Measurements from ENCODE around the gene CXCR5. TPM values are rescaled to one million over a fixed set of nuclear protein-coding genes. Genes with fewer than 3 reads are reported as not detected.

Gene CXCR5
- total RNA-seq, 4 donors from 2014 or later: 2.5 to 4.1 TPM; not detected in 2

DNA sequence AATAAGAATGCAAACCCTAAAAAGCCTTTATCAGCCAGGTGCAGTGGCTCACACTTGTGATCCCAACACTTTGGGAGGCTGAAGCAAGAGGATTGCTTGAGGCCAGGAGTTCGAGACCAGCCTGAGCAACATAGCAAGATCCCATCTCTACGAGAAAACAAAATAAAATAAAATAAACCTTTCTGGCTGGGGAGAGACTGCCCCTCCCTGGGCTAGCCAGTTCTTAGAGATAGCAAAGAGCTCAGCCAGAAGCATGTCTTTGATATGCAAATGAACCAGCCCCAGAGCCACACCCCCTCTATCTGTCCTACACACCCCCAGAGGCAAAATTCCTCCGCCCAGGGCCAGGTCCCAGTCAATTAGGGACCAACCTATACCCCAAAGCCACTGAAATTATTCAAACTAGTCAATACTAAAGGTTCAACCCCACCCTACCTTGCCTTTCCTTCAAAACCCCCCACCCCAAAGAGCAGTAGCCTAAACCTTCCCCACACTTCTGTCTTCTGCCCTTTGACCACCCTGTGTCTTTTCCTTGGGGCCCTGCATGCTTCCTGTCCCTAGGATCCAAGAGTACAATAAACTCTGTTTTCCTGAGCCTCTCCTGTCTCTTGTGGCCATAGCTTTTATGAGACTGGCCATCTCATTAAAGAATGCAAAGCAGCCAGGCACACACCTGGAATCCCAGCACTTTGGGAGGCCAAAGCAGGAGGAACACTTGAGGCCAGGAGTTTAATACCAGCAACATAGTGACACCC lies 37.3 kb upstream of the CXCR5 start:
- in situ Hi-C loops (cut with MboI; ENCODE audit: low pct_ligation_motif_present in 1 of 4, low pct_unique_long_range_greater_than_20kb in 1 of 4, low sequenced_read_pairs in 3 of 4): no loop called here
- H3K4me3 ChIP-seq: no peak overlapping the region
- no peaks in the 10 kb centered on the region for H3K4me1 ChIP-seq
- H3K27ac ChIP-seq: no peak overlapping the region
- no peaks in the 10 kb centered on the region for H3K36me3 ChIP-seq
- TF ChIP-seq POLR2A (IDR thresholded peaks at IDR 0.05): no peak
- H3K9me3 ChIP-seq: no peaks in the 10 kb centered on the region
- H3K27me3 ChIP-seq: no peaks in the 10 kb centered on the region
- intact Hi-C loops (cut with DNase I; ENCODE audit: low total_unique reads): no loop called here
- WGBS, 2 donors (ENCODE audit: low coverage in 1 of 2): 29 to 79% methylated on average over 1 to 3 of the region's 3 CpGs
- no peak for DNase-seq

GRCh38 chr11:118849825-118850224 lies 33.9 kb upstream of the CXCR5 start:
- Histone ChIP-seq H3K4me1 (no peaks in the 10 kb centered on the region), H3K9me3 (no peaks in the 10 kb centered on the region), H3K27me3 (no peaks in the 10 kb centered on the region), H3K36me3 (no peaks in the 10 kb centered on the region), H3K4me3 (no peak overlapping the region), H3K27ac (no peak overlapping the region)
- 88 to 94% methylated on average over 4 of the region's 4 CpGs for WGBS, 2 donors (ENCODE audit: low coverage in 1 of 2)
- no peak for DNase-seq
- in situ Hi-C loops (cut with MboI; ENCODE audit: low pct_ligation_motif_present in 1 of 4, low pct_unique_long_range_greater_than_20kb in 1 of 4, low sequenced_read_pairs in 3 of 4) (no loop called here), intact Hi-C loops (cut with DNase I; ENCODE audit: low total_unique reads) (no loop called here)
- no peak for TF ChIP-seq POLR2AphosphoS5 (IDR thresholded peaks at IDR 0.05)
- no peak for TF ChIP-seq EP300 (IDR thresholded peaks at IDR 0.05; ENCODE audit: low read depth)
- TF ChIP-seq POLR2A (IDR thresholded peaks at IDR 0.05): no peak

- Histone ChIP-seq H3K36me3 (no peaks in the 10 kb centered on the region), H3K27me3 (no peaks in the 10 kb centered on the region), H3K27ac (no peak overlapping the region), H3K4me3 (no peak overlapping the region), H3K9me3 (no peaks in the 10 kb centered on the region), H3K4me1 (no peaks in the 10 kb centered on the region)
- intact Hi-C loops (cut with DNase I; ENCODE audit: low total_unique reads) (no loop called here), in situ Hi-C loops (cut with MboI; ENCODE audit: low pct_ligation_motif_present in 1 of 4, low pct_unique_long_range_greater_than_20kb in 1 of 4, low sequenced_read_pairs in 3 of 4) (no loop called here)
- no peak for DNase-seq
- TF ChIP-seq, protein P1, sequence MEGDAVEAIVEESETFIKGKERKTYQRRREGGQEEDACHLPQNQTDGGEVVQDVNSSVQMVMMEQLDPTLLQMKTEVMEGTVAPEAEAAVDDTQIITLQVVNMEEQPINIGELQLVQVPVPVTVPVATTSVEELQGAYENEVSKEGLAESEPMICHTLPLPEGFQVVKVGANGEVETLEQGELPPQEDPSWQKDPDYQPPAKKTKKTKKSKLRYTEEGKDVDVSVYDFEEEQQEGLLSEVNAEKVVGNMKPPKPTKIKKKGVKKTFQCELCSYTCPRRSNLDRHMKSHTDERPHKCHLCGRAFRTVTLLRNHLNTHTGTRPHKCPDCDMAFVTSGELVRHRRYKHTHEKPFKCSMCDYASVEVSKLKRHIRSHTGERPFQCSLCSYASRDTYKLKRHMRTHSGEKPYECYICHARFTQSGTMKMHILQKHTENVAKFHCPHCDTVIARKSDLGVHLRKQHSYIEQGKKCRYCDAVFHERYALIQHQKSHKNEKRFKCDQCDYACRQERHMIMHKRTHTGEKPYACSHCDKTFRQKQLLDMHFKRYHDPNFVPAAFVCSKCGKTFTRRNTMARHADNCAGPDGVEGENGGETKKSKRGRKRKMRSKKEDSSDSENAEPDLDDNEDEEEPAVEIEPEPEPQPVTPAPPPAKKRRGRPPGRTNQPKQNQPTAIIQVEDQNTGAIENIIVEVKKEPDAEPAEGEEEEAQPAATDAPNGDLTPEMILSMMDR (IDR thresholded peaks at IDR 0.05): no peak
- TF ChIP-seq POLR2AphosphoS5 (IDR thresholded peaks at IDR 0.05) (no peak), EP300 (IDR thresholded peaks at IDR 0.05; ENCODE audit: low read depth) (no peak), POLR2A (IDR thresholded peaks at IDR 0.05) (no peak)
- WGBS, 2 donors (ENCODE audit: low coverage in 1 of 2): 56 to 71% methylated on average over 3 of the region's 3 CpGs
Measured at GRCh38 chr11:118851970-118852369, 31.7 kb upstream of the CXCR5 start.

- Histone ChIP-seq H3K27me3 (no peaks in the 10 kb centered on the region), H3K9me3 (no peaks in the 10 kb centered on the region), H3K4me1 (no peaks in the 10 kb centered on the region), H3K4me3 (no peak overlapping the region), H3K27ac (no peak overlapping the region), H3K36me3 (no peaks in the 10 kb centered on the region)
- in situ Hi-C loops (cut with MboI; ENCODE audit: low pct_ligation_motif_present in 1 of 4, low pct_unique_long_range_greater_than_20kb in 1 of 4, low sequenced_read_pairs in 3 of 4) (no loop called here), intact Hi-C loops (cut with DNase I; ENCODE audit: low total_unique reads) (no loop called here)
- no peak for DNase-seq
- WGBS, 2 donors (ENCODE audit: low coverage in 1 of 2): 68% methylated on average over 9 to 12 of the region's 12 CpGs
- TF ChIP-seq, protein P1 (IDR thresholded peaks at IDR 0.05): no peak
- TF ChIP-seq POLR2AphosphoS5 (IDR thresholded peaks at IDR 0.05) (no peak), EP300 (IDR thresholded peaks at IDR 0.05; ENCODE audit: low read depth) (no peak), POLR2A (IDR thresholded peaks at IDR 0.05) (no peak)
Measured at GRCh38 chr11:118853678-118854077, 30.0 kb upstream of the CXCR5 start.

DNA sequence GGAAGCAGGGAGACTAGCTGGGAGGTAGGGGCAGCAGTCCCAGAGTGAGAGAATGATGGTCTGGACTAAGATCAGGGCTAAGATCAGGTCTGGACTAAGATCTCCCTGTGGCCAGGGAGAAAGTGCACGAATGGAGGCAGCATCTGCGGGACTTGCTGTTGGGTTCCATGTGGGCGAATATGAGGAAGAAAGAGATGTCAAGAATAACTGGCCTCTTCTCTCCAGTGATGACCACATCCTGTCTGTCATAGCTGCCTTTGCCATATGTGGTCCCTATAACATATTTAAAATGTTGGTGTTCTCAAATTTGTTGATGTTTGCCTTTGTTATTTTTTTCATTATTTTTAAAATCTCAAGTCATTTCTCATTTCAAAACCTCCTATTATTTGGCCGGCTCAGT lies 27.4 kb upstream of the CXCR5 start:
- no peak for DNase-seq
- in situ Hi-C loops (cut with MboI; ENCODE audit: low pct_ligation_motif_present in 1 of 4, low pct_unique_long_range_greater_than_20kb in 1 of 4, low sequenced_read_pairs in 3 of 4): no loop called here
- no peak for TF ChIP-seq EP300 (IDR thresholded peaks at IDR 0.05; ENCODE audit: low read depth)
- Histone ChIP-seq H3K27me3 (no peaks in the 10 kb centered on the region), H3K9me3 (no peaks in the 10 kb centered on the region), H3K27ac (no peak overlapping the region), H3K36me3 (no peaks in the 10 kb centered on the region), H3K4me1 (no peaks in the 10 kb centered on the region), H3K4me3 (no peak overlapping the region)
- intact Hi-C loops (cut with DNase I; ENCODE audit: low total_unique reads): no loop called here
- 63 to 67% methylated on average over 4 of the region's 4 CpGs for WGBS, 2 donors (ENCODE audit: low coverage in 1 of 2)
